ENCODE measurements around the gene WWOX.

Gene WWOX

DNA sequence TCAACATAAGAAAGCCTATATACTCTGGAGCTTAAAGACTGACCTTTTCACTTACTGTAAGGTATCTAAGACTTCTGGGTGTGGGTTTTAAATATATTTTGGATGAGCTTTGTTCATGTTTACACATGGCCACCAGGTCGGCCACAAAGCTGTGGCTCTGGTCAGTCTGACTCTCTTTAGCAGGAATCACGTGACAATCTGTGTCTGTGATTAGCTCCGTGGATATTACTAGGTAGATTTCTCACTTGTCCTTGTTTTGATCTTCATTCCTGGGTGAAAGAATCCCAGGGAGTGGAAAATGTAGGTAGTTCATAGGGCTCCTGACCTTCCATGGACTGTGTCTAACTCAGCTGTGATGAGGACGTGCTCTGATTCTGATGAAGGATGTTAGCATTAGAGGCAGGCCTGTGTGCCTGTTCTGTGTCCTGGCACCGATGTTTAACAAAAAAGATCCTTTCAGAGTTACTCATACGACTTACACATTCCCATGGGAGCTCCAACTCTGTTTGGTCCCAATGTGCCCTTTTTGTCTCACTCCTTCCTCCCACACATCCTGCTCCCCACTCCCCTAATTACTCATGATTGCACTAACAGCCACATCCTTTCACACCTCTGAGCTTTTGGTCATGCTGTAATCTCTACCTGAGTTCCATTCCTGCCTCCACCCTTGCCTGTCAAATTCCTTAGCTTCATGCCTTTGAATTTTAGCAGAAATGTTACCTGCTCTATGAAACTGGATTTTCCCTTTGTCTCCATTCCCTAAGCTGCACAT, 1076.0 kb downstream of the WWOX start:
- peak; percentile 12 for DNase-seq (ENCODE audit: low spot score)

DNA sequence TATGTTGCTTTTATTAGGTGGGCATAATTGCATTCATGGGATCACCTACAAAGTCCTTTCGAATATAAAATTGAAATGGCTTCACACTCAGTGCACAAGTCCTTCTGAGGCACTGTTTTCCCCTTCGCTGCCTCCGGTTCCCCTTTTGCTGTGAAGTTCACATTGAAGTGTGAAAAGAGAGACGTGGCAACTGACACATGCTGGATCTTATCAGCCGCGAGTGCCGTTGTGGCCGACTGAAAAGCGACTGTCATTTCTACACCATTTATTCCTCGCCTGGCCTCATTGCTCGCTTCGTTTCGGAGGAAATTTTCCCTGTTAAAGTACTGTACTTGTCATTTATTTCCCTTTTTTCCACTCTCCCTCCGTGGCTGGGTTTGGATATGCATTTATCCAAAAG, 1077.6 kb downstream of the WWOX start:
- no peak for DNase-seq (ENCODE audit: low spot score)

DNA sequence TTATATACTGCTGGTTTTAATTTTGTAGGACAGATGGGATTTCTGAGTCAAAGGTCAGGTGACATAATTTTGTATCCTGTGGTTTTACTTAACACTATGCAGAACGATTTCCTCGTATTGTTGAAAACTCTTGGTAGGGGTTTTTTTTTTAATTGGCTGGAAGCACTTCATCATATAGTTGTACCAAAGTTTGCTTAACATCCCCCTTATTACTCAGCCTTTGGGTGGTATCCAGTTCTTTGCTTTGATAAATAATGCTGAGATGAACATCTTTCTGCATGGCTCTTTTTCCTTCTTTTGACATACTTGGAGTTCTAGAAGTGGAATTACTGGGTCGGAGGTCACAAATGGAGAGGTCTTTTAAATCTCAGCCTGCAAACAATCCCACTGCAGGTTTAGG, 1082.0 kb downstream of the WWOX start:
- no peak for DNase-seq (ENCODE audit: low spot score)

DNA sequence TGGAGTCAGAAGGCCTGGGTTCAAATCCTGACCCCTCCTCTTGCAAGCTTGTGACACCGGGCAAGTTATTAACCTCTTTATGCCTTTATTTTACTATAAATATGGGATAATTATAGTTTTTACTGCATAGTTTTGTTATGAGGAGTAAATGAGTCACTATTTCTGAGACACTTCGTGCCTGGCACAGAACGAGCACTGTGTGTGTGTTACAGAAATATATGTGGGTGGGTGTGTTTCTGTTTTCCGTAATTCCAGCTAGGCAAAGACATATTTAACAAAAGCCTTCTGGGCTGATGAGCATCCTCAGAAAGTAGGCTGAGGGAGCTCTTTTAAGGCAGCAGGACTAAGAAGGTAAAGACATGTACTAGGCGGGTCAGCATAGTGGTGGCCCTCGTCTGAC, 1083.2 kb downstream of the WWOX start:
- no peak for DNase-seq (ENCODE audit: low spot score)

DNA sequence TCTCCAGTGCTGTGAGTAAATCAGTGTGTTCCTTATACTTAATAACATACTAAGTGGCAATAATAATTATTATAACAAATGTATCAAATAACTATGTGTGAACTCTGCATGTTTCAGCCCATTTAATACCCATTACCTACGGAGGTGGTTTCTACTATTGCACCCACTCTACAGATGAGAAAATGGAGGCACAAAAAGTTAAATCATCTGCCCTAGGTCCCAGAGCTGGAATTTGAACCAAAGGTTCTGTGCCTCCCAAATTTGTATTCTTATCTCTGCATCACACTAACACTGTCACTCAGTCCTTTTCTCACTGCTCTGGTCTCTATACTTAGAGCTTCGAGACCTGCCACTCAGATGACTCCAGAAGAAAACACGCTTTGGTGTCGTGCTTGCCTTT, 1084.1 kb downstream of the WWOX start:
- no peak for DNase-seq (ENCODE audit: low spot score)

DNA sequence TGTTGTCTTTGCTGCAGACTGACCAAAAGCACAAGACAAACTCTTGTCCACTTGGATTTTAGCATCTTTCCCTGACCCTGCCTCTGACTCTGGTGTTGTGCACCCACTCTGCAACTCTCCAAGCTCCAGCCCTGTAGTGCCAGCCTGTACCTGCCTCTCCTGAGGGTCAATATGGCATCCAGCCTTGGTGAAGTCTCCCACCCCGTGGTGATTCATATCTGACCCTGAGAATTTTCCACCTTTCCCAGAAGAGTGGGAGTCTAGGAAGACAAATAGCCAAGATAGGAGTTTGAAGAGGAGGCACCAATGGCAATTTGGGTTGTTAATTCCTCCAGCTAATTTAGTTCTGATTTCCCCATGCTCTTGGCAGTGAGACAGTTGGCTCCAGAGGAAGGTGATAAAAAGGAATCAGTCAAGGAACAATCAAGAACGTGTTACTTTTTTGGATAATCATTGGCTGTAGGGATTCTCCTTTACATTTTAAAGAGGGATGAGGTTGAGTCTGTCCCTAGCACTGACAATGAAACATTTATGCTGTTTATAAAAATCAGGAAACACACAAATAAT, 1085.1 kb downstream of the WWOX start:
- DNase-seq (ENCODE audit: low spot score), result no peak

DNA sequence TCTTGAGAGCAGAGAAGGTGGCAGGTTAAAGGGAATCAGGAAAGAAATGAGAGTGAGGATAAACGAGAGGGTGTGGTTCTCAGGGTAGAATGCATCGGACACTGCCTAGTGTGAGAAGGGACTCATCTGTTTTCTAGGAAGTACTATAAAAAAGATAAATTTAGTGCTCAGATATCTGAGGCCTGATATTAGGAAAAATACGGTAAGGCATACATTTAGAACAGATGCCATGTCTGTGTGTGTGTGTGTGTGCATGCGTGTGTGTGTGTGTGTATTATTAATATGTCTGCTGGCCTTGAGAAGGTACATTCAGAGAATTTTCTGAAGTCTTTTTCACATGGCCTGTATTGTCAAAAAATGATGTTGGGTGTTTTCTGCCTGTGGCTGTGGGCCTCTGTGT, 1086.3 kb downstream of the WWOX start:
- no peak for DNase-seq (ENCODE audit: low spot score)

DNA sequence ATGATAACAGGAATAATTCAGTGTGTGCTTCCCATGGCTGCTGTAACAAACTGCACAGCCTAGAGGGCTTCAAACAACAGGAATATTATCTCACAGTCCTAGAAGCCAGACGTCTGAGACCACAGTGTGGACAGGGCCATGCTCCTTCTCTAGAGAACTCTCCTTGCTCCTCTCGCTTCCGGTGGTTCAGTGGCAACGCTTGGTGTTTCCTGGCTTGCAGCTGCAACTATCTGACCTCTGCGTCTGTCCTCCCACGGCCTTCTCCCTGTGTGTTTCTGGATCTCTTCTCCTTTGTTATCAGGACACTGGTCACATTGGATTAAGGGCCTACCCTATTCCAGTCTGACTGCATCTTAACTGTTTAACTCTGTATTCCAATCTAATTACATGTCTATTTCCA, 1086.7 kb downstream of the WWOX start:
- DNase-seq (ENCODE audit: low spot score), result no peak

DNA sequence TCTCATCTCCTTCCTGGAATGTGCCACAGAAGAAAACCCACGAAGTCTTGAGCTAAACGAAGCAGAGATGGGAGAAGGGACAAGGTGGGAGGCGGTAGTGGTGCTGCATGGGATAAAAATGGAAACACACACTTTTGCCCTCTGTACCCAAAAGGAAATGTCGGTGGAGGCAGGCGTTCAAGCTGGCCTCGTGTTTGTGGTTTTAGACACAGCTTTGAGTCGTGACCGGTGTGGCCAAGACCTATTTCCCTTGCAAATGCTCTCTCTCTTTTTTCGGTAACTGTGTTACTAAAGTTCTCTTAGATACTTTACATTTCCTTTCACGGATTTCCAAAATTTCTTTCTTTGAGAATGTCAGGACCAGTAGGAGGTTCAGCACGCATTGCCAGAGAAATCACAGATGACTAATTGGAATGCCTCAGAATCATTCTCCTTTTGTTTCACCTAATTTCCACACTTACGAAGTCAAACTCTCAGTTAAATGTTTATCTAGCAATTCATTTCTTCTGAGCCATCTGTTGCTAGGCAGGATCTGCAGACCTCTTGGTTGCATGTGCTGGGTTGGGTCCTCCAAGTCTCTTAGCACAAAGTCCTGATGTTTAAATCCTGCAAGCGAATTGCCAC, 1088.8 kb downstream of the WWOX start:
- no peak for DNase-seq (ENCODE audit: low spot score)

DNA sequence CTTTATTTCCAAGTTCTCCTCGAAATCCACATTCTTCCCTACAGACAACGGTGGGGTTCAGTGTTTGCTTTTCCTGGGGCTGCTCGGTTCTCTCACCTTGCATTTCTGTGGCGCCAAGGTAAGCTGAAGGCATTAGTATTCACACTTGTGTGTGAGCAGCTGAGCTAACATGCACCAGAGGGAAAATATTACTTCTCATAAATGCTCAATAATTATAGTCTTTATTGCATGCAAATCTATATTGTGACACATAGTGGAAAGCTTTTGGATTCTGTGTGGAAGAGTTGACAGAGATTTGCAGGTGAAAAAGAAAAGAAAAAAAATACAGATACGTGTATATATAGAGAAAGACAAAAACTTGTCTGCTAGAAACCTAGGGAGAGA, 1089.3 kb downstream of the WWOX start:
- no peak for DNase-seq (ENCODE audit: low spot score)

DNA sequence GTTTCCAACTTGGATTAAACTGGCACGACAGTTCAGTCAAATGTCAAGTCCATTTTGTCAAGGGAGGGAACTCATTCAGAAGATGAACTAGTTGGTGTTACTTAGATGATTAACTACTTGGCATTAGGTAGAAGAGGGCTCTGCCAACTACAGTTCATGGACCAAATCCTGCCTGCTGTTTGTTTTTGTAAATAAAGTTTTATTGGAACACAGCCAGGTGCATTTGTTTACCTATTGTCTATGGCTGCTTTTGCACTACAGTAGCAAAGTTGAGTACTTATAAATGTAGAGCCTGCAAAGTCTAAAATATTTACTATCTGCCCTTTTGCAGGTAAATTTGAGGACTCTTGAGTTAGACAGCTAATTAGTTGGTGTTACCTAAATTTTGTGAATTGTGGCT, 1091.1 kb downstream of the WWOX start:
- no peak for DNase-seq (ENCODE audit: low spot score)

DNA sequence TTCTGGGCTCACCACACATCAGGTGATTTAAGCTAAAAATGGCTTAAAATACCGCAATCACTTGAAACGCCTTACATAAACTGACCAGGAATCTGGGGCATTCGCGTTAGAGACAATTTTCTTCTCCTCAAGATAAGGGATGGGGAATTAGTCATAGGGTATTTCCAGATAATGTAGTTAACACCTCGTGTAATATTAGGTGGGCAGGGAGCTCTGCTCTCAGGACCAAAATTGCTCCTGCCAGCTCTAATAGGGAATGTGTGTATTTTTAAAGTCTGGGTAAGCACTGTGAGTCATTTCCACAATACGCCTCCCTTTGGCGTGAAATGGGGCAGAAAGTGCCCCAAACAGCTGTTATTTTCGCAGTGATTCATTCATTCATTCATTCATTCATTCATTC, 1092.5 kb downstream of the WWOX start:
- DNase-seq (ENCODE audit: low spot score), result no peak

DNA sequence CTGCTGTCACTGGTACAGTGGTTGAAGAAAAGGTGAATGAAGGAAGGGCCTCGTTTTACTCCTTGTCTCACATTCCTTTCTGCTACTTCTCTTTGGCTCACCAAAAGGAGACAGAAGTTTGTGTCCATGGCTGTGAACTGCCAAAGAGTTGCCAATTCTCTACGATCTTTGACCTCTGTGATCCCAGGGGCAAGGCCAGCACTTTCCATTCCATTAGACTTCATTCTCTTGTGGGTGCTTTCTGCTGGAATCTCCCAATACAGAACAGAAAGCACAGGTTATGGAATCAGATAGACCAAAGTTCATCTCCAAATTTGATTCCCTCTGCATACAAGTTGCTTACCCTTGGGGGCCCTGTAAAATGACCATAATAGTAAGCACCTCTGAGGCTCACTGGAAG, 1093.5 kb downstream of the WWOX start:
- DNase-seq (ENCODE audit: low spot score), result no peak

DNA sequence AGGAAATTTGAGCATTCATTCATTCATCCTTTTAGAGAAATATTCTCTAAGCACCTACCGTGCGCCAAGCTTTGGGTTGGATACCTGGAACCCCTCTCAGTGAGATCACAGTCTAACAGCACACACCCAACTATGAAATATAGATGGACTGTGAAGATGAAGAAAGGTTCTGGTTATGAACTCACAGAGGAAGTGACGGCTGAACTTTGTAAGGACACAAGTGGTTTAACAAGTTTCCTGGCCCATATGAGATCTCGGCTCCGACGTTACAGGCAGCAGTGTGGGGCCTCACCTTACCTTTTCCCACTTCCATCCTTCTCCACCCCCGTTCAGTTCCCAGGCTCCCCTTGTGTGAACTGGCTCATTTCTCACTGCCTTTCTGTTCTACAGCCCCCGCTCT, 1094.8 kb downstream of the WWOX start:
- no peak for DNase-seq (ENCODE audit: low spot score)

DNA sequence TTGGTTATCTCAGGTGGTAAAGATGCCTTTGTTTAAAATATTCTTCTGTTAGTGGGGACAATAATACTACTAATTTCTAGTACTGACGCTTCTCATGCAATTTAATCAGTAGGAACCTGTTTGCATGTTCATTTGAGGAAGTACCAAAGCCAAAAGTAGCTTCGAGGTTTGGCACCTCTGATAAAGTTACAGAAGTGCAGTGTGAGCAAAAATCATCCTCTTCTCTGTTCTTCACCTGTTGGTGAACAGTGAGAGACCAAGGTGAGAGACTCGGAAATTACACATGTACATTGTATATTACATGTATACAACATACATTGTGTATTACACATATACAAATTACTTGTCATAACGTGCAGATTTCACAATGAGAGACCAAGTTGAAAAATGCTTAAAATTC, 1096.5 kb downstream of the WWOX start:
- no peak for DNase-seq (ENCODE audit: low spot score)

DNA sequence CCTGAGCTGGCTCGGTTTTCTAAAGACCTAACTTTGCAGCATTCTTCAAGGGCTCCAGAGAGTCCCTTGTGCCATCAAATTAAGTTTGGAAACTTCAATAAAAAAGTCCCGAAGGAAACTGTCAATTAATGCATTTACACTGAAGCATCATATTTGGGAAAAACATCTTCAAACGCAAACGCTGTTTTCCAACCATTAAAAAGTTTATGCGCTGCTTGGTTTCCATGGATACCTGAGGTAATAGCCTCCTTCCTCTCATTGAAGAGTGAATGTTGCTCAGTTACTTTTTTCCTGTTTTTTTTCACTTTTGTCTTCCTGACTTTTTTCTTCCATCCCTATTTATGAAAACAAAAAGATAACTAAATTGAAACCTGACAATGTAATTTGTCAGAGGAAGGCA, 1102.0 kb downstream of the WWOX start:
- no peak for DNase-seq (ENCODE audit: low spot score)

DNA sequence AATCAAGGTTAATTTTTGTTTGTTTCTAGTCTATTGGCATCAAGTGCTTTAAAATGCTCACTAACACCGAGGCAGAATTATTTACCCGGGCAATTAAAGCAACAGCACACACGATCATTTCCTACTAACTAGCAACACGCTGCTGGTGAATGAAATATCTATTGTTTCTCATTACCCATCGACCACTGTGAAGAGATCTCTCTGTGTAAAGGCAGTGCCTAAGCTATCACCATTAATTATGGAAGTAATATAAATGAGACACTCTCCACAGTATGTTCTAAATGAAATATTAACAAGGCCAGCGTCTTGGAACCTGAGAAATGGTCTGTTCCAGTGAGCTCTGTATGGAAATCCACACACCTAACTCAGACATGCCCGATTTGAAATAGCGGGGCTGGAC, 1103.5 kb downstream of the WWOX start:
- no peak for DNase-seq (ENCODE audit: low spot score)

DNA sequence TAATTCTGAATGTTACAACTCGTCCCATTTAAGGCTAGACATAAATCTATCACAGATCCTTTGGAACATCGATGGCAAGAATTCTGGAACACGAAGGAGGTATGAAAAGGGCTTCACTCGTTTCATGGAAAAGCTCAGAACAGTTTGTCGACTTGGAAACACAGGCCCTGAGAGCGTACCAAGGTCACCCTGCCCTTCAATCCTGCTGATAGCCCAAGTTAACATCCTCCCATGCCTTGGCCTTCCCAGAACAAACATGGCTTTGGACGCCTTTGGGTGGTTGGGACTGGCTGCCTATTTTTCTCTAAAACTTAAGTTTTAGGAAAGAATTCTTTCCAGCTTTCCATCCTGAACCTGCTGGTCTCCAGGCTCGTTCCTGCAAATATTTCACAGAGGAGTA, 1105.0 kb downstream of the WWOX start:
- no peak for DNase-seq (ENCODE audit: low spot score)

DNA sequence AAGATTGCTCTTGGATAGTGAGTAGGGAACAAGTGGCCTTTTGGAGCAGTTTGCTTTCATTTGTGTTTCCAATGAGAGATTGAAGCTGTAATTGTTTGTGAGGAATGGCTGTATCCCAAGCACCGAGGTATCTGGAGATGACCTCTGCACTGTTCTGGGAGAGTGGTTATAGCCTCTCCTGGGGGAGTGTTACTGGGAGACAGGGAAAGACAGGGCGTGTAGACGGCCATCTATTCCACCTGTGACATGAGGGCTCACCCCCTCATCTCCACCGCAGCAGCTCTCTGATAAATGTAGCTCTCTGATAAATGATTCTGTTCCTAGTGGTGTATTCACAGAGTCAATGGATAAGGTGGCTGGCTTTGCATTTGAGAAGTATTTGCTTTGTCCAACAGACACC, 1107.4 kb downstream of the WWOX start:
- DNase-seq (ENCODE audit: low spot score), result no peak

DNA sequence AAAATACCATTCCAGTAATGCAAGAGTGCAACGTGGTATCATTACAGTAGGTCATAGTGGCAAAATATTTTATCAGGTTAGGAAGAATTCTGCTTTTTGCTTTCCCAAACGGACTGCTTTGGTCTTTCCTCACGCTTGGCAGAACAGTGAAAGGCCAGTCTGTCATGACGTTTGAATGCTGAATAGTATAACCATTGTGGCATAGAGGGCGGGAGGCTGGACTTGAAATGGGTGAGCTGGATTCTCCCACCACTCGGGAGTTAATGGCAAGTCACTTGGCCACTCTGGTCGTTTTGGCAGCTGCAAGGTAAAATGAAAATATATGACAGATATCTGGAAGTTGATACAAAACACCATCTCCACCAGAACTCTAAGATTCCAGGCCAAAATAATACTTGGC, 1109.9 kb downstream of the WWOX start:
- DNase-seq (ENCODE audit: low spot score), result no peak

DNA sequence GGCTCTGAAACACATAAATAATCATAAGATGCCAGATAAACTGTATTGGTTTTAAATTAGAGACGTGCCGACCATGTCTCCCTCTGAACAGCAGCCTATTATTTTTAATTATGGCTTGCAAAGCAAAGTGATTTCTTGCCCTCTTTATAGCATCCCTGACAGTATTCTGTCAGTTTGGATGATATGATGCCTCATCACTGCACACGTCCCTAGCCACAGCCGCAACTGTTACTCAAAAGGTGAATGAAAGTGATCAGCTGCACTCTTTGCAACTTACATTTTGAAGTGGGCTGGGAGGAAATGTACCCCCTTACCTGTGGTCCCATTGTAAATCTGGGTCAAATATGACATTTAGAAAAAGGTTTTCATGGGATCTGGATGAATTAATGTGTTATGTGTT, 1111.2 kb downstream of the WWOX start:
- no peak for DNase-seq (ENCODE audit: low spot score)

DNA sequence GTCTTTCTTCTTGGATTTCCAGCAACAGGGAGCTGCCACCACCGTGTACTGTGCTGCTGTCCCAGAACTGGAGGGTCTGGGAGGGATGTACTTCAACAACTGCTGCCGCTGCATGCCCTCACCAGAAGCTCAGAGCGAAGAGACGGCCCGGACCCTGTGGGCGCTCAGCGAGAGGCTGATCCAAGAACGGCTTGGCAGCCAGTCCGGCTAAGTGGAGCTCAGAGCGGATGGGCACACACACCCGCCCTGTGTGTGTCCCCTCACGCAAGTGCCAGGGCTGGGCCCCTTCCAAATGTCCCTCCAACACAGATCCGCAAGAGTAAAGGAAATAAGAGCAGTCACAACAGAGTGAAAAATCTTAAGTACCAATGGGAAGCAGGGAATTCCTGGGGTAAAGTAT, 1112.1 kb downstream of the WWOX start:
- DNase-seq (ENCODE audit: low spot score), result no peak

DNA sequence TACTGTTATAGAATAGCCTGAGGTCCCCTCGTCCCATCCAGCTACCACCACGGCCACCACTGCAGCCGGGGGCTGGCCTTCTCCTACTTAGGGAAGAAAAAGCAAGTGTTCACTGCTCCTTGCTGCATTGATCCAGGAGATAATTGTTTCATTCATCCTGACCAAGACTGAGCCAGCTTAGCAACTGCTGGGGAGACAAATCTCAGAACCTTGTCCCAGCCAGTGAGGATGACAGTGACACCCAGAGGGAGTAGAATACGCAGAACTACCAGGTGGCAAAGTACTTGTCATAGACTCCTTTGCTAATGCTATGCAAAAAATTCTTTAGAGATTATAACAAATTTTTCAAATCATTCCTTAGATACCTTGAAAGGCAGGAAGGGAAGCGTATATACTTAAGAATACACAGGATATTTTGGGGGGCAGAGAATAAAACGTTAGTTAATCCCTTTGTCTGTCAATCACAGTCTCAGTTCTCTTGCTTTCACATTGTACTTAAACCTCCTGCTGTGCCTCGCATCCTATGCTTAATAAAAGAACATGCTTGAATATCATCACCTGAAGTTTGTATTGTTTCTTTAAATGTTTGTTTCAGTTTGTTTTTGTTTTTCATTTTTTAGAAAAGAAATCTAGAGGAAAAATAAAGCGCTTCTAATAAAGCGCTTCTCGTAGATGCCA, 1112.8 kb downstream of the WWOX start:
- DNase-seq (ENCODE audit: low spot score), result no peak
